GM18499 (cell line): ENCODE measurements around the gene SETD3.

Experiments used
- ATAC-seq: cut with Tn5 transposase; IDR thresholded peaks from one replicate; pipeline ENCODE4 v1.9.1; 2021; ENCODE audit warnings: moderate number of reproducible peaks; ENCODE audit not compliant: insufficient read depth, unreplicated experiment

SETD3 gene

GRCh38 chr14:99503848-99504453, 23.3 kb upstream of the SETD3 start:
- ATAC-seq: no peak

DNA sequence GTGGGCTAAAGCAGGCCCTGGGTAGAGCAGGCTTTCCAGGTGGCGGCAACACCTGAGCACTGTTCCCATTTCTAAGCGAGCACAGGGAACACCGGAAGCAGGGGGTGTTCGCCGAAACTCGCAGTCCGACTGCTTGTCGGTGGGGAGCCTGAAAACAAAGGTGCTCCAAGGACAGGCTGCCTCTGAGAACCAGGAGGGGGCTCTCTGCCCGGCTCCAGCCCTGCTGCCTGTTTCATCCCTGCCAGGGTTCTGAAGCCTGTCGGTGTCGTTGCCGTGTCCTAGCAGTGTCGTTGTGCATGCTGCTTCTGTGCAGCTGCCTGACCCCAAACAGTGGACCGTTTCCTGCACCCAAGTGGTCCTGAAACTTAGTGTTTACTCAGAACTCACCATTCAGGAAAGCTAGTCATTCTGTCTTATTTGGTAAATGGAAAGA, 22.3 kb upstream of the SETD3 start:
- no peak for ATAC-seq

- no peak for ATAC-seq
These were observed 17.2 kb upstream of the SETD3 start for GRCh38 chr14:99497894-99498293.

GRCh38 chr14:99497341-99497740, 16.7 kb upstream of the SETD3 start:
- no peak for ATAC-seq

GRCh38 chr14:99484106-99484505, 3.4 kb upstream of the SETD3 start:
- ATAC-seq: no peak

DNA sequence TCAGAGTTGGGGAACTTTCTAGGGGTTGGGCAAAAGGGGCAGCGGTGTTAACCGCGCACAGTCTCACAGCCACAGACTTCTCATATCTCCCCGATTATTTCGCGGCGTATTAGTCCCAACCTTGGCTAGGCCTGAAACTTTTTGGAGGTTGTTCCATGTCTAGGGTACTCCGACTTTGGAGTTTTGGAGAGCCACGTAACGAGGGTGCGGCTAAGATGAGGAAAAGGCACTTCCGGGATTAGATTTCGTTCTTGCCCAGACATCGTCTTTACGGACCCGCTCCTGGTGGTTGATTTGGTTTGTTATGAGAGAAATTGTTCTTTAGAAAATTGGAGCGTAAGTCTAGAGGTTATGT, 1.1 kb upstream of the SETD3 start:
- no peak for ATAC-seq

DNA sequence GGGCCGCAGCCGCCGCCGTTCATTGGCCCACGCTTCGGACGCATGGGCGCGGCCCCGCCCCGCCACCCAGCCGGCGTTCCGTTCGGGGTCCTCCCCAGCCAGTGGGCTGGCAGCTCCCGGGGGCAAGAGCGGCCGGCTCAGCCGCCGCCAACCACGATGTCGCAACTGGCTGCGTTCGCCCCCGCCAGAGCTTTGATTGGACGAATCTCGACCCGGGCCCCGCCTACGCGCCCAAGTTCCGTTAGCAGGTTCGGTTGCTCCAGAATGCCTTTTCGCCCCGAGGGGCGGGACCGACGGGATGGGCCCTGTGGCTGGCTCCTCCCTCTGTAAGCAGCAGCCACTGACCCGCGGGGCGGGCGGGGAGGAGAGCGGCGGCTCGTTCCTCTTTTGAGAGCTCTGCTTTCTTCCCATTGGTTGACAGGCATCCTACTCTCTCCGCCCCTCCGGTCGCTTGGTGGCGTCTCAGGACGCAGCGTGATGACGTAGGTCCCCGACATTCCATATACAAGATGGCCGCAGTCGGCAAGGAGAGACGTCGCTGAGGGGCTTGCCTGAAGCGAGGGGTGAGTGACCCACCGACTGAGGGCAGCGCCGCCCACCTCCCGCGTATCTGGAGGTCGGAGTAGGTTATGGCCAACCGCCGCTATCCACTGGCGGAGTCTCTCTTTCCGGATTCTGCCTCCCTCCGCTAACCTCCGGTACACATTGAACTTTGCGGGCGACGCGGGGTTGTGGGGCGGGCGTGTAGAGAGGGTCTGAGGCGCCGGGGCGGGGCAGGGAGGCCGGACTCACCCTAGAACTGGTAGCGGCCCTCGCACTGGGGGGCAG, 472 bp upstream of the SETD3 start, which contains the start of gene CCNK:
TSS of gene CCNK (plus strand) at position 493 of the 828 bp plus-strand sequence. CDS start 11,269 bp downstream, outside the sequence.
- peak; percentile 84 for ATAC-seq

- ATAC-seq: no peak
These were observed 1.3 kb downstream of the SETD3 start for GRCh38 chr14:99479160-99479905.

DNA sequence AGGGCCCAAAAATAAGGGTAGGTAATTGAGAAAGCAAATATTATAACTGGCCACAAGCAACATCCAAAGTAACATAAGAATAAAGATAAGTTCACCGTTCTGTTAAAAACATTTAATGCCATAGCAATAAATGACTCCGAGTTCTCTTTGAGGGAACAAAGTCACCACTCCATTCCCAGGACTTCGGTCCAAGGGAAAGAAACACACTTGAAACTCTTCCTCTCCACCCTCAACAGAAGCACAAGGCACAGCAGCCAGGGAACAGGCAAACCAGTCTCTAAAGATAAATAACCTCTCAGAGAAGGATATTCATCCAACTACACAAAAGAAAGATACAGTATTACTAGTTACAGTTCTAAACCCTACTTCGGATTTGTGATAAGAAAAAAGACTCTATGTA, 2.5 kb downstream of the SETD3 start:
- no peak for ATAC-seq

- ATAC-seq: no peak
These were observed 3.8 kb downstream of the SETD3 start for GRCh38 chr14:99476864-99477263.

DNA sequence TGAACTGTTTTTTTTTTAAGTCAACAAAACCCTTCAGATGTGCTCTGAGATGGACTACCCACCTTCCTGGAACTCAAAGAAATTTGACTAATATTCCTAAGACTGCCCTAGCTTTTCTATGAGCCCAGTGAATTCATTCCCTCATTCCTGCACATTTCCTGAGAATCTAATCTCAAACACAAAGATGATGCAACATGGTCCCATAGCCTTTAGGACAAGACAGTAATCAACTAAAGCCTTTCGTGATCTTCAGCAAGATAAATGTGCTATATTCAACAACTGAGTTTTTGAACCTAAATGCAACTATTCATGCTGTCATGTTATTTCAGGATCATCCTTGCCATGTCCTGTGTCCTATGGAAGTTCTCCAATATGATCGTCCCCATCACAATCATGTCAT, 5.0 kb downstream of the SETD3 start:
- no peak for ATAC-seq

DNA sequence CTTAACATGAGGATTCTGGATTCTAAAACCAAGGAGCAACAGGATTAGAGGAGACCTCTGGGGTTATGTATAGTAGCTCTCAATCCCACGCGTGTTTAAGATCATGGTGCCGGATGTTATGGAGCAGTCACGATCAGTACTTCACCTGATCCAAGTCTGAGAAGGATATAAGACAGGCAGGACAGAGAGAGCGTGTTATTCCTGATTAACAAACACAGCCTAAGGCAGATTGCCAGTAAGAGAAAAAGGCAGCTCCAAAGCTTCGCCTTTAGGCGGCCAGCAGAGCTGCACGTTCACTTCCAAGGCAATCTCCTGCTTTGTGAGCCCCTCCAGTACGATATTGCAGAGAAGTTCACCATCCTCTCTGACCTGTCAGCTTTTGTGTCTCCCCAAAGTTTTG, 5.5 kb downstream of the SETD3 start:
- ATAC-seq: no peak

DNA sequence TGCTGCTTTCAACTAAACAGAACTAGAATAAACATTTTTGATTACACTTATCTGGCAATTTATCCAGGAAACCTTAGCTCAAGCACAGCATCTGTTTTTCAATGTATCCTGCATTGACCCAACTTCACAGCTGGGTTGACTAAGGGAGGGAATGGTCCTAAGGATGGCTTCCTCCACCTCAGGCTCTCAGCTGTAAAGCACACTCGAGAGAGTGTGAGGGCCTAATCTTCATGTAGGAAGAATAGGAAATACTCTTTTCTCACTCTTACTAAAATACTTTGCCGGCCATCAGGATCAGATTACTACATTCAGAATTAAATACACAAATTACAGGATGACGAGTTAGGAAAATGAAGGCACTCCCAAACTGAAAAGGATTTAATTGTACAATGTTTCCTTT, 7.2 kb downstream of the SETD3 start:
- no peak for ATAC-seq

GRCh38 chr14:99472937-99473336, 7.7 kb downstream of the SETD3 start:
- no peak for ATAC-seq

GRCh38 chr14:99471731-99472130, 8.9 kb downstream of the SETD3 start:
- ATAC-seq: no peak

DNA sequence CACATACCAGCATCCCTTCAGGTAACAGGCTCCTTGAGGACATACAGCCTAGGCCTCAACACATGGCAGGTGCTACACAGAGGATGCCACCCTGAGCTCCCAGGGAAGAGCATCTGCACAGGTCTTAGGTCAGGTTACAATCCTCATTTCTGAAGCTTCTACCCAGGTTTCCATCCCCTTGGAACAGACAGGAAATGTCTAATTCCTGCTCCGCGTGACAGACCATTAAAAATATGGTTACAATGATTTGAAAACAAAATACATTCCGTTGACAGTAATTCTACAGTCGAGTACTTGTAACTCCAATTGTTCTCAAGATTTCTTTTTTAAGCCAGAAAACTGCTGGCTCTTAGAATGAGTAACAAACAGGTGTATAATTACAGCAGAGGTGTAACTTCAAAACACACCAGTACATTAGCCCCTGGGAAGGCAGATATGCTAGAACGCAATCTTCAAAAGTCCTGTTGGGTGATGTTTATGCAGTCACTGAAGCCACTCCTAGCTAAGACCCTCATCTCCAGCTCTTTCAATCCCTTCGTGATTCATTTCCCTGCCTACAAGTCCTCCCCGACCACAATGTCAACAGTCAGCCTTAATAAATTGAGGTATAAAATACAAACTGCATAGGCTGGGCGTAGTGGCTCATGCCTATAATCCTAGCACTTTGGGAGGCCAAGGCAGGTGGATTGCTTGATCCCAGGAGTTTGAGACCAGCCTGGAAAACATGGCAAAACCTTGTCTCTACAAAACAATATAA, 11.6 kb downstream of the SETD3 start:
- no peak for ATAC-seq

- no peak for ATAC-seq
These were observed 12.6 kb downstream of the SETD3 start for GRCh38 chr14:99468081-99468480.

DNA sequence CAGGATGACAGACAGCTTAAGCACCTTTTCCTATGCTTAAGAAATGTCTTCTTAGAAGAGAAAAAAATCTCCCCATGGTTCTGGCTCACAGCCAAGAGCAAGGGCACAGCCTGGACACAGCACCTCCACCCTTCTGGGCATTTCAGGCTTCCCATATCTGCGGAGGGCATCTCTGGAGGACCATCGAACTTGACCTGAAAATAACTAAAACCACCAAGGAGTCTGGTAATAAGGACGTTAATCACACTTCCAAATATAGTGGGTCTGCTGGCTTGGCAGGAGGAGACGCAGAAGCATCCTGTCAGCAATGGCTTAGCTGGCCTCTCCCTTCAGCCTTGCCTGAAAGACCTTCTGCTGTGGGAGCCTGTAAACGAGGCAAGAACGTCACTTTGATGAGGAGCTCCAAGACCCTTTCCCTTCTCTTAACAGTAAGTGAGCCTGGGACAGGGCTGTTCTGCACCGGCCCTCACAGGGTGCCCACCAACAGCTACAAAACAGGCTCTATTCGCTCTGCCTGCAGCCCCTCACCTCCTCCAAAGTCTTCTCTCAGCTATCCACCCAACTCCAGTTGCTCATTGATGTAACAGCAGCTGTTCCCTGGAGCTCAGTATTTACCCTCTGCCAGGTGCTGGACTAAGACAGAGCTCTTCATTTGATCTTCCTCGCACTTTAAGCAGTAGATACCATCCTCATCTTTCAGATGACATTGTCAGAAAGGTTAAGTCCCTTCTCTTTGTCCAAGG, 13.2 kb downstream of the SETD3 start:
- ATAC-seq: no peak

DNA sequence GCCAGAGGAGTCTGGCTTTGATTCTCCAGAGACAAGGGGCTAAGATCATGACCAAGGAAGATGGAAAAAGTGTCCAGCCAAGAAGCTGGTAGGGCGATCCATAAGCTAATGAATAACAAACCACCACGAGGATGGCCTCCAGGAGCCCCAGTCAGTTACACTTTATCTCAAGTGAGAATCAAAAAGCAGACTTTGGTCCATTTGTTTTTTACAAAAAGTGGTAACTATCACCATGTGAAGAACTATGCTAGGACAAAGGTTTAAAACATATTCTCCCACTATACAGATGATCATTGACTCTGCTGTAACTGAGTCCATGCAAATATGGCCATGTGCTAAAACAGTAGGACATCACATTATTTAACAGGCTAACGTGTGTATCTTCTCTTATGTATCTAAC, 13.9 kb downstream of the SETD3 start:
- no peak for ATAC-seq

- no peak for ATAC-seq
These were observed 15.4 kb downstream of the SETD3 start for GRCh38 chr14:99465288-99465687.
